Loucy (cell line): ENCODE results near the gene AQP5.

Experiments used
- EZH2phosphoT487 ChIP-seq: fragments of 200-600 bp; IDR thresholded peaks from 2 replicates; pipeline ENCODE4 v1.6.1; 2018; ENCODE audit warnings: antibody characterized with exemption, mild to moderate bottlenecking, moderate library complexity, borderline replicate concordance
- TF ChIP-seq, protein P1 (sequence below): fragments of 200-600 bp; sonication (generic); conservative IDR thresholded peaks from 2 replicates; pipeline ENCODE4 v1.5.1; 2014; ENCODE audit warnings: mild to moderate bottlenecking, antibody characterized with exemption, low read length

DNA sequence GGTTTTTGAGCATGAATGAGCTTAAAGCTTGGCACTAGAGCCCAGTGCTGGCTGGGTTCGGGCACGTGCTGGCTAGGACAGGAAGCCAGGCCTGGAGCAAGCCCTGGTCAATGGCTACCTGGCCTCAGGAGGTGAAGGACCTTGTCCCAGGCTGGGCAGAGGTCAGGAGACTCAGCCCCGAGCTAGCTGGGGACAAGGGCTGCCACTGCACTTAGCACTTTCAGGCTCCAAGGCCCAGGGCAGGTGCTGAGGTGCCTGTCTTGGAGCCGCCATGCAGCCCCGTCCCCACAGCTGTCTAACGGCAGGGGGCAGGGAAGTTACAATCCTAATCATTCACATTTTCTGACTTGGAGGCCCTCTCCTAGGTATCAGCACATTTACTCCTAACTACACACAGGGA lies 6.8 kb downstream of the AQP5 start:
- TF ChIP-seq, protein P1, sequence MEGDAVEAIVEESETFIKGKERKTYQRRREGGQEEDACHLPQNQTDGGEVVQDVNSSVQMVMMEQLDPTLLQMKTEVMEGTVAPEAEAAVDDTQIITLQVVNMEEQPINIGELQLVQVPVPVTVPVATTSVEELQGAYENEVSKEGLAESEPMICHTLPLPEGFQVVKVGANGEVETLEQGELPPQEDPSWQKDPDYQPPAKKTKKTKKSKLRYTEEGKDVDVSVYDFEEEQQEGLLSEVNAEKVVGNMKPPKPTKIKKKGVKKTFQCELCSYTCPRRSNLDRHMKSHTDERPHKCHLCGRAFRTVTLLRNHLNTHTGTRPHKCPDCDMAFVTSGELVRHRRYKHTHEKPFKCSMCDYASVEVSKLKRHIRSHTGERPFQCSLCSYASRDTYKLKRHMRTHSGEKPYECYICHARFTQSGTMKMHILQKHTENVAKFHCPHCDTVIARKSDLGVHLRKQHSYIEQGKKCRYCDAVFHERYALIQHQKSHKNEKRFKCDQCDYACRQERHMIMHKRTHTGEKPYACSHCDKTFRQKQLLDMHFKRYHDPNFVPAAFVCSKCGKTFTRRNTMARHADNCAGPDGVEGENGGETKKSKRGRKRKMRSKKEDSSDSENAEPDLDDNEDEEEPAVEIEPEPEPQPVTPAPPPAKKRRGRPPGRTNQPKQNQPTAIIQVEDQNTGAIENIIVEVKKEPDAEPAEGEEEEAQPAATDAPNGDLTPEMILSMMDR = no peak
- no peak for TF ChIP-seq EZH2phosphoT487
